H1 (cell line): ENCODE data around the gene SNX24. TPM values are rescaled to one million over a fixed set of nuclear protein-coding genes. Genes with fewer than 3 reads are reported as not detected.

Source experiments
- RFX5 ChIP-seq: IDR thresholded peaks from 2 replicates; pipeline ENCODE4 v1.6.1; 2011; ENCODE audit warnings: low read depth, low read length, improper control_type of control experiment, borderline replicate concordance
- polyA plus RNA-seq, 7 experiments: library from polyadenylated mRNA; depleted of rRNA in 3 of 7; stranded (reverse) in 5 of 7; unstranded in 2 of 7; fragments of >200 nt in 5 of 7; fragments of 200-250 nt in 2 of 7; gene quantifications; 1 replicate in 5 of 7; 2 replicates in 1 of 7; 4 replicates in 1 of 7; pipeline versions ENCODE4 v1.2.1 to v1.2.3, GENCODE V29; 2011 to 2013; ENCODE audit warnings: missing spikeins in 2 of 7, mixed read lengths in 2 of 7
- total RNA-seq: library from RNA; stranded (reverse); fragmentation: NEBNext Ultra II Directional; extraction: Animal tissue kit (Norgen Biotek cat#: 25700); gene quantifications from 2 replicates; pipeline ENCODE4 v1.2.1, GENCODE V29; 2021

The SNX24 gene
- total and polyA plus RNA-seq, 2 of the 8 experiments (the other 6 are each of a cell fraction or from before 2014, with no cell fraction given) = 7.3 to 14.3 TPM

- no peak for TF ChIP-seq RFX5
These were observed 137.0 kb downstream of the SNX24 start (continued) for GRCh38 chr5:122982376-122982775.
